Sigmoid colon (tissue), 4 donors: ENCODE measurements around the gene RSRP1.

Experiments used
- CTCF ChIP-seq, 4 experiments: fragments of 450-650 bp in 3 of 4; fragments of 200-600 bp in 1 of 4; IDR thresholded peaks; one replicate each; pipeline ENCODE4 v1.5.1; 2016 to 2019; ENCODE audit warnings: antibody characterized with exemption in 4 of 4, mild to moderate bottlenecking in 3 of 4, moderate library complexity in 2 of 4
- EP300 ChIP-seq, 4 donors: sonication (generic); formaldehyde crosslinking; IDR thresholded peaks; one replicate each; pipeline ENCODE4 v1.6.1; 2017; ENCODE audit warnings: antibody characterized with exemption in 4 of 4
- POLR2A ChIP-seq, 2 donors: fragments of 450-650 bp; IDR thresholded peaks; one replicate each; pipeline ENCODE4 v1.6.1; 2016; ENCODE audit warnings: antibody characterized with exemption in 2 of 2, mild to moderate bottlenecking in 2 of 2, moderate library complexity in 2 of 2
- POLR2AphosphoS5 ChIP-seq, 4 donors: sonication (generic); formaldehyde crosslinking; IDR thresholded peaks; one replicate each; pipeline ENCODE4 v1.6.1; 2017; ENCODE audit warnings: antibody characterized with exemption in 4 of 4

GRCh38 chr1:25210728-25211127, 36.5 kb downstream of the RSRP1 start:
- TF ChIP-seq CTCF (IDR thresholded peaks at IDR 0.05) = no peak
- TF ChIP-seq POLR2AphosphoS5 (IDR thresholded peaks at IDR 0.05) = no peak
- no peak for TF ChIP-seq POLR2A (IDR thresholded peaks at IDR 0.05)
- no peak for TF ChIP-seq EP300 (IDR thresholded peaks at IDR 0.05)
